HepG2 (cell line): Measurements from ENCODE around the gene CST3. TPM values are rescaled to one million over a fixed set of nuclear protein-coding genes. Genes with fewer than 3 reads are reported as not detected.

Experiments used
- FIP1L1 ChIP-seq: fragments of 200-400 bp; formaldehyde crosslinking; IDR thresholded peaks from 2 replicates; pipeline ENCODE4 v1.6.1; 2018; ENCODE audit warnings: low read depth, mild to moderate bottlenecking, low read length, moderate library complexity, borderline replicate concordance; ENCODE audit not compliant: insufficient read depth
- HDAC2 ChIP-seq: sonication (generic); formaldehyde crosslinking; IDR thresholded peaks from 2 replicates; pipeline ENCODE4 v1.4.0; 2020; ENCODE audit warnings: missing genetic modification reagents
- HNF1A ChIP-seq, 2 experiments: sonication (generic) in 1 of 2; formaldehyde crosslinking in 1 of 2; IDR thresholded peaks; 2 replicates each; pipeline versions ENCODE4 v1.4.0 to v1.6.1; 2016 to 2020; ENCODE audit warnings: borderline replicate concordance in 1 of 2, low read depth in 1 of 2, mild to moderate bottlenecking in 1 of 2, missing genetic modification reagents in 1 of 2
- HOXA9 ChIP-seq: sonication (generic); formaldehyde crosslinking; IDR thresholded peaks from 2 replicates; pipeline ENCODE4 v1.8.1; 2022; ENCODE audit warnings: missing genetic modification reagents, mild to moderate bottlenecking, moderate library complexity, borderline replicate concordance
- KAT2B ChIP-seq: fragments of 150-350 bp; IDR thresholded peaks from 2 replicates; pipeline ENCODE4 v1.6.1; 2014; ENCODE audit warnings: low read depth, low read length, borderline replicate concordance
- KAT8 ChIP-seq: IDR thresholded peaks from 2 replicates; pipeline ENCODE4 v1.6.1; 2016; ENCODE audit warnings: missing genetic modification reagents, missing compliant biosample characterization
- MAF1 ChIP-seq: sonication (generic); formaldehyde crosslinking; IDR thresholded peaks from 2 replicates; pipeline ENCODE4 v1.5.0; 2020; ENCODE audit warnings: missing genetic modification reagents, borderline replicate concordance
- MATR3 ChIP-seq: sonication (generic); formaldehyde crosslinking; IDR thresholded peaks from 2 replicates; pipeline ENCODE4 v1.4.0; 2020; ENCODE audit warnings: missing genetic modification reagents
- MEIS2 ChIP-seq: sonication (generic); formaldehyde crosslinking; IDR thresholded peaks from 2 replicates; pipeline ENCODE4 v1.9.0; 2021; ENCODE audit warnings: mild to moderate bottlenecking, missing genetic modification reagents
- MIXL1 ChIP-seq: IDR thresholded peaks from 2 replicates; pipeline ENCODE4 v1.6.1; 2016
- MYPOP ChIP-seq: sonication (generic); formaldehyde crosslinking; IDR thresholded peaks from 2 replicates; pipeline ENCODE4 v1.8.1; 2023; ENCODE audit warnings: mild to moderate bottlenecking, moderate library complexity, missing genetic modification reagents
- RBFOX2 ChIP-seq: fragments of 200-400 bp; formaldehyde crosslinking; IDR thresholded peaks from 2 replicates; pipeline ENCODE4 v1.6.1; 2017; ENCODE audit warnings: low read depth, mild to moderate bottlenecking, low read length
- RBM22 ChIP-seq: fragments of 200-400 bp; formaldehyde crosslinking; optimal IDR thresholded peaks from 2 replicates; pipeline ENCODE3; 2017; ENCODE audit warnings: mild to moderate bottlenecking, low read length, moderate library complexity
- RXRA ChIP-seq: sonication (generic); formaldehyde crosslinking; IDR thresholded peaks from 2 replicates; pipeline ENCODE4 v1.5.1; 2020; ENCODE audit warnings: missing genetic modification reagents
- SRSF4 ChIP-seq: fragments of 200-400 bp; formaldehyde crosslinking; IDR thresholded peaks from one replicate; pipeline ENCODE4 v1.6.1; 2018; ENCODE audit warnings: mild to moderate bottlenecking, low read depth, low read length, moderate library complexity; ENCODE audit not compliant: poor library complexity, severe bottlenecking
- THRA ChIP-seq: sonication (generic); formaldehyde crosslinking; IDR thresholded peaks from 2 replicates; pipeline ENCODE4 v1.4.0; 2020; ENCODE audit warnings: missing genetic modification reagents, borderline replicate concordance
- ZBTB20 ChIP-seq: sonication (generic); formaldehyde crosslinking; IDR thresholded peaks from 2 replicates; pipeline ENCODE4 v1.8.1; 2023; ENCODE audit warnings: missing genetic modification reagents, low read depth, mild to moderate bottlenecking, borderline replicate concordance
- polyA plus RNA-seq, 8 experiments: library from polyadenylated mRNA; depleted of rRNA in 3 of 8; stranded (reverse) in 7 of 8; unstranded in 1 of 8; fragments of >200 nt; fragmentation: Illumina TruSeq in 4 of 8; extraction: Trizol in 4 of 8; gene quantifications; 2 replicates each; pipeline versions ENCODE4 v1.2.1 to v1.2.3, GENCODE V29; 2011 to 2016; ENCODE audit warnings: low read depth in 4 of 8, missing spikeins in 1 of 8, mixed read lengths in 1 of 8; ENCODE audit not compliant: insufficient read depth in 1 of 8
- total RNA-seq, 5 experiments: library from RNA; depleted of rRNA; stranded (reverse); fragments of >200 nt; fragmentation: Illumina TruSeq; extraction: Trizol; gene quantifications; 2 replicates each; pipeline ENCODE4 v1.2.3, GENCODE V29; 2016; ENCODE audit warnings: low read depth in 1 of 5

The CST3 gene
- total and polyA plus RNA-seq, 2 of the 13 experiments (the other 11 are each of a cell fraction or from before 2014, with no cell fraction given) = 690 to 1,005 TPM

GRCh38 chr20:23585808-23586734, 51.7 kb downstream of the CST3 start (continued):
- TF ChIP-seq MYPOP (CRISPR knock-in tag) = peak; percentile 22; the same call in 1 of the 2 replicates
- TF ChIP-seq MATR3 (CRISPR knock-in tag) = no peak
- TF ChIP-seq FIP1L1 = no peak
- peak; percentile 85; the same call in 1 of the 2 replicates for TF ChIP-seq THRA (CRISPR knock-in tag)
- peak; percentile 88 for TF ChIP-seq HNF1A (IDR thresholded peaks at IDR 0.05; ENCODE audit: low read depth)
- TF ChIP-seq HNF1A (CRISPR knock-in tag; IDR thresholded peaks at IDR 0.05; ENCODE audit: borderline replicate concordance) = peak; percentile 95
- TF ChIP-seq MAF1 = no peak
- TF ChIP-seq KAT2B = no peak
- peak; percentile 73 for TF ChIP-seq MIXL1
- TF ChIP-seq RBM22 = peak; percentile 78
- TF ChIP-seq KAT8 (CRISPR knock-in tag) = peak; percentile 64
- no peak for TF ChIP-seq HOXA9 (CRISPR knock-in tag)
- TF ChIP-seq RXRA (CRISPR knock-in tag) = peak; percentile 68; the same call in 1 of the 2 replicates
- no peak for TF ChIP-seq SRSF4
- TF ChIP-seq RBFOX2 = no peak; the same call in 1 of the 2 replicates
- TF ChIP-seq HDAC2 = peak; percentile 73
- TF ChIP-seq MEIS2 (CRISPR knock-in tag) = peak; percentile 88
- TF ChIP-seq ZBTB20 (CRISPR knock-in tag) = peak; percentile 56; the same call in 1 of the 2 replicates
